Natural killer cell (primary cell): ENCODE measurements around the gene MACROD2. TPM values are rescaled to one million over a fixed set of nuclear protein-coding genes. Genes with fewer than 3 reads are reported as not detected.

Experiments
- ATAC-seq, 3 donors: fragments of 150-1000 bp in 2 of 3; fragments of 200-7000 bp in 1 of 3; cut with Tn5 transposase; 1 replicate in 1 of 3; 2 replicates in 2 of 3; pipeline ENCODE4 v1.10.0; 2021; ENCODE audit warnings: mild to moderate bottlenecking in 2 of 3, moderate library complexity in 2 of 3
- DNase-seq, 2 donors: peaks; one replicate each; pipeline versions ENCODE4 v3.0.0 to v3.0.0-alpha.2; 2013 to 2021; ENCODE audit warnings: mixed read lengths in 1 of 2
- H3K27ac ChIP-seq: one replicate; pipeline ENCODE4 v1.5.1; 2013; ENCODE audit warnings: mild to moderate bottlenecking, low read length
- H3K27me3 ChIP-seq: one replicate; pipeline ENCODE4 v1.6.1; 2013; ENCODE audit warnings: low read length; ENCODE audit not compliant: control insufficient read depth, insufficient read depth
- H3K36me3 ChIP-seq: one replicate; pipeline ENCODE4 v1.6.1; 2013; ENCODE audit warnings: low read length; ENCODE audit not compliant: control insufficient read depth, insufficient read depth
- H3K4me1 ChIP-seq: one replicate; pipeline ENCODE4 v1.6.1; 2013; ENCODE audit warnings: low read length; ENCODE audit not compliant: control insufficient read depth, insufficient read depth
- H3K4me3 ChIP-seq: one replicate; pipeline ENCODE4 v1.5.1; 2013; ENCODE audit warnings: low read length
- H3K9me3 ChIP-seq: one replicate; pipeline ENCODE4 v1.6.1; 2013; ENCODE audit warnings: low read length; ENCODE audit not compliant: control insufficient read depth, insufficient read depth
- H3K27ac Mint-ChIP-seq, 2 donors: one replicate each; pipeline ENCODE4 v1.8.0; 2022; ENCODE audit warnings: mild to moderate bottlenecking in 2 of 2, mixed read lengths in 2 of 2, moderate library complexity in 1 of 2
- H3K27me3 Mint-ChIP-seq, 2 donors: one replicate each; pipeline ENCODE4 v1.8.0; 2022; ENCODE audit warnings: low read depth in 2 of 2, mixed read lengths in 2 of 2
- H3K36me3 Mint-ChIP-seq: one replicate; pipeline ENCODE4 v1.8.0; 2022; ENCODE audit warnings: mixed read lengths
- H3K4me1 Mint-ChIP-seq, 2 donors: one replicate each; pipeline ENCODE4 v1.8.0; 2022; ENCODE audit warnings: mixed read lengths in 2 of 2
- H3K4me3 Mint-ChIP-seq: one replicate; pipeline ENCODE4 v1.8.0; 2022; ENCODE audit warnings: mild to moderate bottlenecking, moderate library complexity, mixed read lengths
- H3K9me3 Mint-ChIP-seq, 2 donors: one replicate each; pipeline ENCODE4 v1.8.0; 2022; ENCODE audit warnings: mixed read lengths in 2 of 2
- CTCF ChIP-seq: fragments of 200-600 bp; IDR thresholded peaks from one replicate; pipeline ENCODE4 v1.8.0; 2022; ENCODE audit warnings: antibody characterized with exemption
- WGBS: methylation state at CpG from one replicate; pipeline ENCODE4 v1.1.7; 2013; ENCODE audit warnings: missing lambda C conversion rate; ENCODE audit not compliant: insufficient coverage; 5-methylcytosine and 5-hydroxymethylcytosine counted together
- intact Hi-C: fragments of 100-400 bp; cut with micrococcal nuclease; formaldehyde crosslinking; loops from one replicate; pipeline ENCODE4 v1.14.2; 2022
- total RNA-seq, 4 donors: library from RNA; stranded (reverse); fragments of 120-200 nt in 1 of 4; gene quantifications; one replicate each; pipeline versions ENCODE4 v1.2.3 to v1.2.4, GENCODE V29; 2013 to 2022

The MACROD2 gene
- total RNA-seq, 3 donors from 2014 or later (not counting 1 experiment from before 2014, with no cell fraction given): 0.19 to 0.88 TPM; not detected in 1

- Mint-ChIP-seq H3K4me1 (no peaks in the 10 kb centered on the region), H3K36me3 (no peaks in the 10 kb centered on the region), H3K27ac (no peak overlapping the region), H3K27me3 (peaks cover 0 to 4% of the 10 kb centered on the region in 2 donors), H3K4me3 (no peak overlapping the region), H3K9me3 (no peaks in the 10 kb centered on the region)
- Histone ChIP-seq H3K4me1 (no peaks in the 10 kb centered on the region), H3K36me3 (no peaks in the 10 kb centered on the region), H3K4me3 (no peak overlapping the region), H3K27me3 (peaks cover 2% of the 10 kb centered on the region), H3K9me3 (no peaks in the 10 kb centered on the region), H3K27ac (no peak overlapping the region)
- ATAC-seq (no peak), DNase-seq (no peak)
- intact Hi-C loops: no loop called here
- 87% methylated on average over 5 of the region's 5 CpGs for WGBS
- TF ChIP-seq CTCF: no peak
Measured at GRCh38 chr20:15794409-15794808, 1799.1 kb downstream of the MACROD2 start.

- Mint-ChIP-seq H3K27ac (no peak overlapping the region), H3K4me1 (no peaks in the 10 kb centered on the region), H3K36me3 (no peaks in the 10 kb centered on the region), H3K4me3 (no peak overlapping the region), H3K9me3 (peaks cover 0 to 3% of the 10 kb centered on the region in 2 donors), H3K27me3 (peaks cover 0 to 3% of the 10 kb centered on the region in 2 donors)
- Histone ChIP-seq H3K36me3 (no peaks in the 10 kb centered on the region), H3K27ac (no peak overlapping the region), H3K27me3 (peaks cover 2% of the 10 kb centered on the region), H3K4me3 (no peak overlapping the region), H3K9me3 (no peaks in the 10 kb centered on the region), H3K4me1 (no peaks in the 10 kb centered on the region)
- no peak for TF ChIP-seq CTCF
- WGBS: 72% methylated on average over 10 of the region's 10 CpGs
- intact Hi-C loops: no loop called here
- no peak for ATAC-seq
- DNase-seq: no peak
Measured at GRCh38 chr20:15795305-15796019, 1800.1 kb downstream of the MACROD2 start.

- H3K9me3 Mint-ChIP-seq: peaks cover 0 to 5% of the 10 kb centered on the region in 2 donors
- ATAC-seq (no peak), DNase-seq (no peak)
- H3K36me3 Mint-ChIP-seq: no peaks in the 10 kb centered on the region
- no peaks in the 10 kb centered on the region for H3K9me3 ChIP-seq
- no peaks in the 10 kb centered on the region for H3K27me3 ChIP-seq
- TF ChIP-seq CTCF: no peak
- no peaks in the 10 kb centered on the region for H3K27me3 Mint-ChIP-seq
- H3K4me1 Mint-ChIP-seq: no peaks in the 10 kb centered on the region
- intact Hi-C loops: no loop called here
- 81% methylated on average over 1 of the region's 2 CpGs for WGBS
- H3K4me1 ChIP-seq: no peaks in the 10 kb centered on the region
- no peak overlapping the region for H3K27ac Mint-ChIP-seq
- H3K36me3 ChIP-seq: no peaks in the 10 kb centered on the region
- no peak overlapping the region for H3K4me3 Mint-ChIP-seq
- H3K4me3 ChIP-seq: no peak overlapping the region
- H3K27ac ChIP-seq: no peak overlapping the region
Measured at GRCh38 chr20:15799871-15800270, 1804.6 kb downstream of the MACROD2 start.

GRCh38 chr20:15802020-15802419 is 1806.7 kb downstream of the MACROD2 start:
- H3K36me3 Mint-ChIP-seq: no peaks in the 10 kb centered on the region
- no peak overlapping the region for H3K27ac Mint-ChIP-seq
- no peak for TF ChIP-seq CTCF
- H3K36me3 ChIP-seq: no peaks in the 10 kb centered on the region
- peaks cover 0 to 5% of the 10 kb centered on the region in 2 donors for H3K9me3 Mint-ChIP-seq
- intact Hi-C loops: no loop called here
- H3K9me3 ChIP-seq: no peaks in the 10 kb centered on the region
- no peak overlapping the region for H3K27ac ChIP-seq
- DNase-seq: no peak
- H3K4me1 ChIP-seq: no peaks in the 10 kb centered on the region
- 67% methylated on average over 1 of the region's 1 CpG for WGBS
- ATAC-seq: no peak
- no peaks in the 10 kb centered on the region for H3K4me1 Mint-ChIP-seq
- H3K4me3 ChIP-seq: no peak overlapping the region
- no peaks in the 10 kb centered on the region for H3K27me3 ChIP-seq
- H3K4me3 Mint-ChIP-seq: no peak overlapping the region
- H3K27me3 Mint-ChIP-seq: peaks cover 0 to 4% of the 10 kb centered on the region in 2 donors
